Common myeloid progenitor, CD34-positive (primary cell): ENCODE results near the gene QPCTL.
"Not testable (repeated sequence)": the region's sequence is repeated elsewhere in the genome, so short reads cannot be mapped to it uniquely, and the experiment has no call there.

Experiments used
- CTCF ChIA-PET: fragments of 350-600 bp; sonication (Branson Sonifier 250); formaldehyde crosslinking; loops from one replicate; lab custom pipeline; 2021; ENCODE audit warnings: antibody characterized with exemption; lab: Charles Lee
- POLR2A ChIA-PET: fragments of 350-600 bp; sonication (Branson Sonifier 250); formaldehyde crosslinking; loops from one replicate; lab custom pipeline; 2021; ENCODE audit warnings: antibody characterized with exemption; lab: Charles Lee
- DNase-seq, 3 donors: peaks; one replicate each; pipeline versions ENCODE4 v3.0.0 to v3.0.0-alpha.2; 2013
- H3K27ac ChIP-seq, 2 experiments: 1 replicate in 1 of 2; 2 replicates in 1 of 2; pipeline ENCODE4 v1.7.0; 2013; ENCODE audit warnings: inconsistent platforms in 2 of 2, low read length in 2 of 2, mild to moderate bottlenecking in 2 of 2, low read depth in 1 of 2, moderate library complexity in 1 of 2; ENCODE audit not compliant: severe bottlenecking in 2 of 2, insufficient read depth in 1 of 2, poor library complexity in 1 of 2
- H3K27me3 ChIP-seq, 5 experiments: replicated peaks in 2 of 5; 1 replicate in 3 of 5; 2 replicates in 2 of 5; pipeline versions ENCODE4 v1.6.1 to v1.7.0; 2013; ENCODE audit warnings: low read length in 4 of 5, mild to moderate bottlenecking in 2 of 5, moderate library complexity in 2 of 5, inconsistent platforms in 1 of 5; ENCODE audit not compliant: insufficient read depth in 5 of 5, control insufficient read depth in 4 of 5
- H3K36me3 ChIP-seq, 4 experiments: 1 replicate in 2 of 4; 2 replicates in 2 of 4; pipeline versions ENCODE4 v1.6.1 to v1.7.0; 2013; ENCODE audit warnings: low read length in 3 of 4, control low read depth in 1 of 4, mild to moderate bottlenecking in 1 of 4; ENCODE audit not compliant: control insufficient read depth in 4 of 4, insufficient read depth in 4 of 4
- H3K4me1 ChIP-seq, 4 experiments: 1 replicate in 3 of 4; 2 replicates in 1 of 4; pipeline versions ENCODE4 v1.6.1 to v1.7.1; 2013; ENCODE audit warnings: low read length in 3 of 4, mild to moderate bottlenecking in 3 of 4, control low read depth in 1 of 4, inconsistent platforms in 1 of 4, moderate library complexity in 1 of 4; ENCODE audit not compliant: control insufficient read depth in 4 of 4, insufficient read depth in 4 of 4; ENCODE audit errors: control extremely low read depth in 1 of 4
- H3K4me3 ChIP-seq, 7 experiments: 1 replicate in 4 of 7; 2 replicates in 3 of 7; pipeline versions ENCODE4 v1.5.1 to v1.7.0; 2013; ENCODE audit warnings: mild to moderate bottlenecking in 7 of 7, low read length in 6 of 7, moderate library complexity in 6 of 7, inconsistent platforms in 2 of 7, low read depth in 2 of 7, control low read depth in 1 of 7; ENCODE audit not compliant: insufficient read depth in 4 of 7, control insufficient read depth in 1 of 7; ENCODE audit errors: extremely low read depth in 1 of 7
- H3K9me3 ChIP-seq, 5 experiments: 1 replicate in 4 of 5; 2 replicates in 1 of 5; pipeline versions ENCODE4 v1.6.1 to v1.7.1; 2013; ENCODE audit warnings: low read length in 4 of 5, mild to moderate bottlenecking in 2 of 5, inconsistent platforms in 1 of 5, low read depth in 1 of 5, moderate library complexity in 1 of 5; ENCODE audit not compliant: control insufficient read depth in 4 of 5, insufficient read depth in 2 of 5; ENCODE audit errors: control extremely low read depth in 1 of 5
- WGBS: methylation state at CpG from one replicate; pipeline ENCODE4 v1.1.5; 2013; ENCODE audit not compliant: insufficient coverage; 5-methylcytosine and 5-hydroxymethylcytosine counted together

QPCTL gene

DNA sequence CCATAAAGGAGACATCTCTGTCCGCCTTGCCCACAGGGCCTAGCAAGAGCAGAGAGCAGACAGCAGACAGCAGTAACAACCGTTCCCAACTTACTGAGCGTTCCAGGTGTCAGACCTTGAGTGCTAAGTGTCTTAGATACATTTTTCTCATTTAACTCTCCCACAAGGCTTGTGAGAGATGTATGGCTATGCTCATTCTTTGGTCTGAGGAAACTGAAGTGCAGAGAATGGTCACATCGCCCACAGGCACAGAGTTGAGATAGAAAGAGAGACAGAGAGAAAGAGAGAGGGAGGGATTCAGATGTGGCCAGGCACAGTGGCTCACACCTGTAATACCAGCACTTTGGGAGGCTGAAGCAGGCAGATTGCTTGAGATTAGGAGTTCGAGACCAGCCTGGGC, 55.0 kb downstream of the QPCTL start:
- ChIA-PET POLR2A (no interaction called here), CTCF (no interaction called here)
- no peak overlapping the region for H3K27ac ChIP-seq
- H3K36me3 ChIP-seq, result no peaks in the 10 kb centered on the region
- WGBS, result 90% methylated on average over 4 of the region's 5 CpGs
- H3K9me3 ChIP-seq, result no peaks in the 10 kb centered on the region
- no peak overlapping the region for H3K4me3 ChIP-seq
- no peaks in the 10 kb centered on the region for H3K4me1 ChIP-seq
- DNase-seq, result no peak
- H3K27me3 ChIP-seq, result peaks cover 0 to 8% (median 2%) of the 10 kb centered on the region in 5 experiments

DNA sequence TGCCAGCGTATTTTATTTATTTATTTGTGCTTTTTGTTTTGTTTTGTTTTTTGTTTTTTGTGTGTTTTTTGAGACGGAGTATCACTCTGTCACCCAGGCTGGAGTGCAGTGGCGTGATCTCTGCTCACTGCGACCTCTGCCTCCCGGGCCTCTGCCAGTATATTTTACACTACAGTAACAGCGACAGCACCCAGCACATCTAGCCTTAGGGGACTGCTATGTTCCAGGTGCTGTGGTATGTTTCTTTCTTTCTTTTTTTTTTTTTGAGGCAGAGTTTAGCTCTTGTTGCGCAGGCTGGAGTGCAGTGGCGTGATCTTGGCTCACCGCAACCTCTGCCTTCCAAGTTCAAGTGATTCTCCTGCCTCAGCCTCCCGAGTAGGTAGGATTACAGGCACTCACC, 59.0 kb downstream of the QPCTL start:
- H3K4me1 ChIP-seq, DNase-seq, H3K36me3 ChIP-seq, H3K9me3 ChIP-seq, POLR2A ChIA-PET, H3K27ac ChIP-seq, H3K27me3 ChIP-seq, CTCF ChIA-PET, H3K4me3 ChIP-seq: not testable (repeated sequence)
- WGBS, result 100% methylated on average over 2 of the region's 10 CpGs

DNA sequence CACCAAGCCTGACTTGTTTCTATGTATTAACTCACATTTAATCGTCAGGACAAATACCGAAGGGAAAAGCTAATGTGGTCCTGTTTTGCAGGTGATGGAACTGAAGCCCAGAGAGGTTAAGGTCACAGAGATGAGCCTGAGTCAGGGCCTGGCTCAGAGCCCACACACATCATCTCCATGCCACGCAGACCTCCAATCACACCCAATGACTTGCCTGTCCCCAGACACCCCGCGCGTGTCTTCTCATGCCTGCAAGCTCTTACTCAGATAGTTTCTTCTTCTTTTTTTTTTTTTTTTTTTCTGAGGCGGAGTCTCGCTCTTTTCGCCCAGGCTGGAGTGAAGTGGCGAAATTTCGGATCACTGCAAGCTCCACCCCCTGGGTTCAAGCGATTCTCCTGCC, 60.2 kb downstream of the QPCTL start:
- Histone ChIP-seq H3K36me3 (no peaks in the 10 kb centered on the region), H3K4me1 (no peaks in the 10 kb centered on the region), H3K9me3 (no peaks in the 10 kb centered on the region), H3K27me3 (peaks cover 0 to 6% (median 0%) of the 10 kb centered on the region in 5 experiments), H3K4me3 (no peak overlapping the region), H3K27ac (no peak overlapping the region)
- no peak for DNase-seq
- 98% methylated on average over 9 of the region's 12 CpGs for WGBS
- ChIA-PET POLR2A (no interaction called here), CTCF (interaction anchor here (0.8 to 1.9 kb wide), 2 partner anchors 10 to 17 kb away, joined by 3 to 6 read pairs; no protein-coding TSS in a partner anchor)

DNA sequence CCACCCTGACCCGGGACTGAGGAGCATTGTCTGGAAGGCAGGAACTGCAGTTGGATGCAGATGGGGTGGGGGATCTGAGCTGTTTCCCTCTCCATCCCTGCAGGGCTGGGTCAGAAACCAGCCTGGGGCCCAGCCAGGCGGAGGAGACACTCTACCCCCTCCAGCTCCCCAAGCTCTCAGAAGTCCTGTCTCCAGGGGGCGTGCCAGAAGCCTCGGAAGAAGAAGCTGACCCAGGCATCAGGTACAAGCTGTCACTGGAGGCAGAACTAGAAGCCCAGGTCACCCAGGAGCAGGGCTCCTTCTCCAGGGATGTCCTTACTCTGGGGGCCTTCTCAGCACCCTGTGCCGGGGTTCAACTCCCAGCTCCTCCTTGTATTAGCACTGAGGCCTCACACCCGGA, 61.1 kb downstream of the QPCTL start:
- no peak for DNase-seq
- Histone ChIP-seq H3K4me1 (no peaks in the 10 kb centered on the region), H3K27ac (no peak overlapping the region), H3K9me3 (no peaks in the 10 kb centered on the region), H3K4me3 (no peak overlapping the region), H3K36me3 (no peaks in the 10 kb centered on the region), H3K27me3 (peaks cover 0 to 6% (median 0%) of the 10 kb centered on the region in 5 experiments)
- WGBS, result 100% methylated on average over 4 of the region's 6 CpGs
- ChIA-PET CTCF (interaction anchor here (0.9 to 1.9 kb wide), 2 partner anchors 11 to 16 kb away, joined by 3 to 6 read pairs; no protein-coding TSS in a partner anchor), POLR2A (no interaction called here)
